K562 (cell line): ENCODE results near the gene MTMR12. TPM values are rescaled to one million over a fixed set of nuclear protein-coding genes. Genes with fewer than 3 reads are reported as not detected.
A peak's percentile ranks its signal among the peaks of the same experiment; 100 is the strongest.

Experiments
- ATAC-seq: fragments of 200-7000 bp; cut with Tn5 transposase; 3 replicates; pipeline ENCODE4 v1.9.1; 2020; ENCODE audit warnings: moderate library complexity
- BruUV-seq: library from RNA; stranded (reverse); fragments of 400-500 nt; replicated peaks from 2 replicates; lab custom pipeline; 2021; lab: Mats Ljungman, UMichigan
- CTCF ChIA-PET: fragments of 300-600 bp; formaldehyde crosslinking; extraction: SDS; loops from one replicate; lab custom pipeline; 2021; ENCODE audit warnings: low intra/inter-chr PET ratio; lab: Yijun Ruan, JAX
- POLR2A ChIA-PET: fragments of 300-600, 350-650 bp; sonication (Branson Sonifier 250); formaldehyde crosslinking; extraction: SDS; loops from one replicate; lab custom pipeline; 2021; ENCODE audit warnings: antibody characterized with exemption, inconsistent platforms; lab: Yijun Ruan, JAX
- DNase-seq, 4 experiments: peaks; one replicate each; pipeline versions ENCODE4 v3.0.0 to v3.0.0-alpha.2; 2011 to 2018; ENCODE audit warnings: low spot score in 3 of 4, mixed read lengths in 3 of 4; ENCODE audit errors: extremely low read depth in 1 of 4
- FAIRE-seq: peaks from 2 replicates; lab custom pipeline; 2011; peaks lifted over from hg19 to GRCh38; lab: Jason Lieb, UNC
- H2AFZ ChIP-seq: 2 replicates; pipeline ENCODE4 v1.6.0; 2011; ENCODE audit warnings: low read depth, low read length, control low read depth, inconsistent platforms
- H3K27ac ChIP-seq: fragments of 200-600 bp; 3 replicates; pipeline ENCODE4 v1.8.0; 2011; ENCODE audit warnings: low read depth, mild to moderate bottlenecking, control low read depth, inconsistent platforms, low read length, moderate library complexity, mixed read lengths; ENCODE audit errors: extremely low read depth
- H3K27me3 ChIP-seq, 2 experiments: fragments of 300-600 bp in 1 of 2; 2 replicates in 1 of 2; 3 replicates in 1 of 2; pipeline versions ENCODE4 v1.6.0 to v1.8.0; 2011; ENCODE audit warnings: inconsistent platforms in 2 of 2, low read length in 2 of 2, mild to moderate bottlenecking in 1 of 2, mixed read lengths in 1 of 2, moderate library complexity in 1 of 2; ENCODE audit not compliant: control insufficient read depth in 2 of 2, insufficient read depth in 2 of 2
- H3K36me3 ChIP-seq: fragments of 300-600 bp; 3 replicates; pipeline ENCODE4 v1.8.0; 2011; ENCODE audit warnings: mild to moderate bottlenecking, low read length, inconsistent platforms; ENCODE audit not compliant: control insufficient read depth, insufficient read depth
- H3K4me1 ChIP-seq, 2 experiments: fragments of 200-600 bp in 1 of 2; replicated peaks in 1 of 2; 2 replicates in 1 of 2; 3 replicates in 1 of 2; pipeline versions ENCODE4 v1.5.1 to v1.8.0; 2011; ENCODE audit warnings: inconsistent platforms in 2 of 2, low read length in 2 of 2, mild to moderate bottlenecking in 1 of 2, mixed read lengths in 1 of 2, moderate library complexity in 1 of 2; ENCODE audit not compliant: control insufficient read depth in 2 of 2, insufficient read depth in 2 of 2
- H3K4me2 ChIP-seq: 2 replicates; pipeline ENCODE4 v1.6.1; 2011; ENCODE audit warnings: low read length, control low read depth, inconsistent platforms, mixed read lengths; ENCODE audit not compliant: insufficient read depth
- H3K4me3 ChIP-seq: fragments of 200-600 bp; sonication (generic), shearing (Covaris generic); 2 replicates; pipeline ENCODE4 v1.5.1; 2016; ENCODE audit warnings: control low read depth, inconsistent platforms
- H3K79me2 ChIP-seq: fragments of 200-600 bp; 3 replicates; pipeline ENCODE4 v1.8.0; 2011; ENCODE audit warnings: low read length, inconsistent platforms; ENCODE audit not compliant: control insufficient read depth, insufficient read depth
- H3K9ac ChIP-seq, 2 experiments: 2 replicates each; pipeline versions ENCODE4 v1.6.0 to v1.6.1; 2011; ENCODE audit warnings: low read depth in 2 of 2, low read length in 2 of 2, control low read depth in 1 of 2, inconsistent platforms in 1 of 2, mild to moderate bottlenecking in 1 of 2, mixed read lengths in 1 of 2; ENCODE audit not compliant: insufficient read depth in 1 of 2
- H3K9me1 ChIP-seq: one replicate; pipeline ENCODE4 v1.6.0; 2011; ENCODE audit warnings: inconsistent platforms, mild to moderate bottlenecking, low read length, moderate library complexity; ENCODE audit not compliant: control insufficient read depth, insufficient read depth
- H3K9me3 ChIP-seq: replicated peaks from 2 replicates; pipeline ENCODE4 v1.5.1; 2011; ENCODE audit warnings: low read depth, low read length, inconsistent platforms; ENCODE audit not compliant: control insufficient read depth, insufficient read depth
- H4K20me1 ChIP-seq: replicated peaks from 2 replicates; pipeline ENCODE4 v1.6.1; 2011; ENCODE audit warnings: low read length, inconsistent platforms, mixed read lengths; ENCODE audit not compliant: control insufficient read depth, insufficient read depth
- FOXA3 ChIP-seq, 2 experiments: fragments of 450-650 bp in 1 of 2; sonication (generic) in 1 of 2; formaldehyde crosslinking; IDR thresholded peaks in 1 of 2; conservative IDR thresholded peaks in 1 of 2; 2 replicates each; pipeline versions ENCODE4 v1.4.0 to v1.8.0; 2020 to 2022; ENCODE audit warnings: mild to moderate bottlenecking in 2 of 2, missing genetic modification reagents in 1 of 2
- GATAD2A ChIP-seq: fragments of 450-650 bp; IDR thresholded peaks from 2 replicates; pipeline ENCODE4 v1.6.1; 2017
- MCM7 ChIP-seq, 2 experiments: fragments of 450-650 bp; IDR thresholded peaks; 2 replicates each; pipeline ENCODE4 v1.6.1; 2016 to 2018
- MXD1 ChIP-seq: fragments of 250-450 bp; sonication (Bioruptor Pico); IDR thresholded peaks from 2 replicates; pipeline ENCODE4 v1.8.0; 2021; ENCODE audit warnings: borderline replicate concordance, mild to moderate bottlenecking, moderate library complexity; ENCODE audit not compliant: poor library complexity, severe bottlenecking
- RAD21 ChIP-seq, 2 experiments: fragments of 250-450 bp in 1 of 2; fragments of 450-650 bp in 1 of 2; sonication (Bioruptor Pico) in 1 of 2; formaldehyde crosslinking in 1 of 2; IDR thresholded peaks in 1 of 2; conservative IDR thresholded peaks in 1 of 2; 2 replicates each; pipeline versions ENCODE4 v1.4.0 to v1.8.0; 2020 to 2022; ENCODE audit warnings: mild to moderate bottlenecking in 2 of 2, moderate library complexity in 1 of 2
- SLC30A9 ChIP-seq: fragments of 250-450 bp; sonication (Bioruptor Pico); IDR thresholded peaks from 2 replicates; pipeline ENCODE4 v1.8.0; 2022; ENCODE audit warnings: mild to moderate bottlenecking, moderate library complexity
- TOE1 ChIP-seq, 2 experiments: fragments of 450-650 bp in 1 of 2; sonication (generic) in 1 of 2; formaldehyde crosslinking in 1 of 2; IDR thresholded peaks; 2 replicates each; pipeline versions ENCODE4 v1.7.1 to v1.8.0; 2016 to 2022; ENCODE audit warnings: borderline replicate concordance in 2 of 2, mild to moderate bottlenecking in 2 of 2, antibody characterized with exemption in 1 of 2, inconsistent platforms in 1 of 2, low read depth in 1 of 2, missing genetic modification reagents in 1 of 2, moderate library complexity in 1 of 2
- ZBTB8A ChIP-seq: fragments of 450-650 bp; IDR thresholded peaks from 2 replicates; pipeline ENCODE4 v1.6.1; 2018; ENCODE audit warnings: mild to moderate bottlenecking, moderate library complexity; ENCODE audit not compliant: partially characterized antibody
- ZC3H4 ChIP-seq: sonication (generic); formaldehyde crosslinking; IDR thresholded peaks from 2 replicates; pipeline ENCODE4 v1.9.0; 2021; ENCODE audit warnings: missing genetic modification reagents, borderline replicate concordance
- ZNF197 ChIP-seq: fragments of 200-800 bp; sonication (Bioruptor generic); IDR thresholded peaks from 2 replicates; pipeline ENCODE4 v1.6.1; 2016; ENCODE audit warnings: low read depth, missing genetic modification characterization, missing compliant biosample characterization
- ZNF280A ChIP-seq: fragments of 450-650 bp; IDR thresholded peaks from 2 replicates; pipeline ENCODE4 v1.6.1; 2018; ENCODE audit warnings: mild to moderate bottlenecking, low read depth; ENCODE audit not compliant: partially characterized antibody
- whole genome bisulfite sequencing: fragments of 100-300 bp; shearing (Covaris generic); methylation state at CpG from one replicate; pipeline ENCODE4 v1.1.6; 2016; ENCODE audit warnings: low coverage, mixed read lengths; ENCODE audit not compliant: insufficient coverage; ENCODE audit errors: missing lambda C conversion rate; 5-methylcytosine and 5-hydroxymethylcytosine counted together
- in situ Hi-C: fragments of 300-500 bp; cut with MboI; formaldehyde crosslinking; loops from 4 replicates; pipeline ENCODE4 v1.15.0; 2018; ENCODE audit warnings: inconsistent platforms, mixed read lengths
- intact Hi-C: fragments of 100-400 bp; cut with micrococcal nuclease; formaldehyde crosslinking; loops from 2 replicates; pipeline ENCODE4 v1.14.2; 2022
- polyA plus RNA-seq, 8 experiments: library from polyadenylated mRNA; depleted of rRNA in 4 of 8; stranded (reverse) in 5 of 8; unstranded in 3 of 8; fragments of >200 nt; fragmentation: Nextera tagmentation in 2 of 8; fragmentation: Illumina TruSeq in 1 of 8; extraction: Ambion mirVana in 2 of 8; extraction: Trizol in 1 of 8; gene quantifications; 2 replicates each; pipeline versions ENCODE4 v1.2.1 to v1.2.3, GENCODE V29; 2011 to 2014; ENCODE audit warnings: inconsistent platforms in 1 of 8, missing spikeins in 1 of 8
- total RNA-seq, 7 experiments: library from RNA; depleted of rRNA in 6 of 7; stranded (reverse); fragments of >200 nt in 6 of 7; fragmentation: Illumina TruSeq in 2 of 7; extraction: Trizol in 2 of 7; gene quantifications; 2 replicates each; pipeline versions ENCODE4 v1.2.1 to v1.2.3, GENCODE V29; 2011 to 2021; ENCODE audit warnings: low replicate concordance in 1 of 7
- TF ChIP-seq, protein P1 (sequence below), 3 experiments: IDR thresholded peaks in 2 of 3; conservative IDR thresholded peaks in 1 of 3; 2 replicates each; pipeline ENCODE4 v1.5.1; 2011 to 2012; ENCODE audit warnings: low read length in 3 of 3, mild to moderate bottlenecking in 3 of 3, control low read depth in 2 of 3, improper control_type of control experiment in 1 of 3, inconsistent platforms in 1 of 3, low read depth in 1 of 3, mixed read lengths in 1 of 3, moderate library complexity in 1 of 3; ENCODE audit not compliant: insufficient read depth in 2 of 3

MTMR12 gene
- total and polyA plus RNA-seq, 9 of the 15 experiments (the other 6 are each of a cell fraction or from before 2014, with no cell fraction given), result 4.0 to 28.7 (median 17.1) TPM

DNA sequence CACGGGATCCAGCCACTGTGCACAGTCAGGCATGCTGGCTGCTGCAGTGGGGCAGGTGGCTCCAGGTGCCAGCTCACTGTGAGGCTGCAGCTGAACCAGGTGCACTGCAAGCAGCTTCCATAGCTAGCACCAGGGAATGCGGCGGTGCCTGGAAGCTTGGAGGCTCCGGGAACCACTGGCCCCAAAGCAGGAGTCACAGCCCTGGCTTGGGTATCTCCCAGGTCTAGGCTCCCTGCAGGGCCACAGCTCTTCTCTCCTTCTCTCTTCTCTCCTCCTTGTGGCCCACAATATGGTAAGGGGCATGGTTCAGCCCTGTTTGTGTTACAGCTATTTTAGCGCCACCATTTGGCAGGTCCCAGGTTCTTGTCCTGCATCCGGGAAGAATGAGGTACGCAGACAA lies 6.7 kb upstream of the MTMR12 start:
- FAIRE-seq (peak; percentile 72), DNase-seq (peak in 1 of 4 experiments; percentile 37), ATAC-seq (peak; percentile 66)
- POLR2A ChIA-PET, result interaction anchor here (0.6 kb wide), 1 partner anchor 59 kb away, joined by 3 read pairs; no protein-coding TSS in a partner anchor
- CTCF ChIA-PET, result interaction anchor here (0.8 kb wide), 1 partner anchor 87 kb away, joined by 3 read pairs; no protein-coding TSS in a partner anchor
- Histone ChIP-seq H3K9me1 (no peaks in the 10 kb centered on the region), H3K79me2 (no peaks in the 10 kb centered on the region), H3K9me3 (peaks cover 3% of the 10 kb centered on the region; the same call in 1 of the 2 replicates), H3K4me2 (no peak overlapping the region), H3K27ac (no peak overlapping the region), H3K4me3 (no peak overlapping the region), H3K9ac (peak overlapping the region in 1 of 2 experiments; percentile 15; a peak in 1 of 4 replicates), H3K4me1 (peaks cover 3 to 23% of the 10 kb centered on the region in 2 experiments; a peak in 3 of 5 replicates), H4K20me1 (no peaks in the 10 kb centered on the region), H2AFZ (peak overlapping the region; percentile 22; the same call in 1 of the 2 replicates), H3K27me3 (no peaks in the 10 kb centered on the region), H3K36me3 (no peaks in the 10 kb centered on the region)
- in situ Hi-C loops (no loop called here), intact Hi-C loops (loop anchor here (2.0 kb wide), 1 partner anchor 87 kb away; no protein-coding TSS in a partner anchor)
- BruUV-seq, result no TSS peak
- WGBS, result 46% methylated on average over 7 of the region's 7 CpGs
- TF ChIP-seq RAD21 (CRISPR knock-in tag; conservative IDR thresholded peaks at IDR 0.05 in 1 of 2, IDR thresholded peaks at IDR 0.05 in 1 of 2) (peak in 1 of 2 experiments; percentile 60; a peak in 2 of 4 replicates), MCM7 (IDR thresholded peaks at IDR 0.05) (no peak), FOXA3 (CRISPR knock-in tag; conservative IDR thresholded peaks at IDR 0.05 in 1 of 2, IDR thresholded peaks at IDR 0.05 in 1 of 2) (no peak), MXD1 (CRISPR knock-in tag) (no peak), SLC30A9 (CRISPR knock-in tag) (no peak), ZNF280A (no peak), ZNF197 (CRISPR knock-in tag) (no peak), GATAD2A (no peak), TOE1 (IDR thresholded peaks at IDR 0.05; ENCODE audit: borderline replicate concordance) (no peak), TOE1 (CRISPR knock-in tag; IDR thresholded peaks at IDR 0.05; ENCODE audit: borderline replicate concordance, low read depth) (no peak), ZBTB8A (no peak), ZC3H4 (CRISPR knock-in tag) (no peak)
- TF ChIP-seq, protein P1, sequence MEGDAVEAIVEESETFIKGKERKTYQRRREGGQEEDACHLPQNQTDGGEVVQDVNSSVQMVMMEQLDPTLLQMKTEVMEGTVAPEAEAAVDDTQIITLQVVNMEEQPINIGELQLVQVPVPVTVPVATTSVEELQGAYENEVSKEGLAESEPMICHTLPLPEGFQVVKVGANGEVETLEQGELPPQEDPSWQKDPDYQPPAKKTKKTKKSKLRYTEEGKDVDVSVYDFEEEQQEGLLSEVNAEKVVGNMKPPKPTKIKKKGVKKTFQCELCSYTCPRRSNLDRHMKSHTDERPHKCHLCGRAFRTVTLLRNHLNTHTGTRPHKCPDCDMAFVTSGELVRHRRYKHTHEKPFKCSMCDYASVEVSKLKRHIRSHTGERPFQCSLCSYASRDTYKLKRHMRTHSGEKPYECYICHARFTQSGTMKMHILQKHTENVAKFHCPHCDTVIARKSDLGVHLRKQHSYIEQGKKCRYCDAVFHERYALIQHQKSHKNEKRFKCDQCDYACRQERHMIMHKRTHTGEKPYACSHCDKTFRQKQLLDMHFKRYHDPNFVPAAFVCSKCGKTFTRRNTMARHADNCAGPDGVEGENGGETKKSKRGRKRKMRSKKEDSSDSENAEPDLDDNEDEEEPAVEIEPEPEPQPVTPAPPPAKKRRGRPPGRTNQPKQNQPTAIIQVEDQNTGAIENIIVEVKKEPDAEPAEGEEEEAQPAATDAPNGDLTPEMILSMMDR (IDR thresholded peaks at IDR 0.05 in 2 of 3, conservative IDR thresholded peaks at IDR 0.05 in 1 of 3; ENCODE audit: insufficient read depth in 2 of 3, low read depth in 1 of 3, low read length in 3 of 3), result peak; percentile 43 to 48 (median 45); a peak in 5 of 6 replicates
